NCI-H446 (cell line): ENCODE data around the gene MYBPC1.
"Not testable (repeated sequence)": the region's sequence is repeated elsewhere in the genome, so short reads cannot be mapped to it uniquely, and the experiment has no call there.

ENCODE experiments used
- DNase-seq, 2 experiments: peaks; one replicate each; lab custom pipeline; 2025; lab: John Stamatoyannopoulos, UW

The MYBPC1 gene, protein sequence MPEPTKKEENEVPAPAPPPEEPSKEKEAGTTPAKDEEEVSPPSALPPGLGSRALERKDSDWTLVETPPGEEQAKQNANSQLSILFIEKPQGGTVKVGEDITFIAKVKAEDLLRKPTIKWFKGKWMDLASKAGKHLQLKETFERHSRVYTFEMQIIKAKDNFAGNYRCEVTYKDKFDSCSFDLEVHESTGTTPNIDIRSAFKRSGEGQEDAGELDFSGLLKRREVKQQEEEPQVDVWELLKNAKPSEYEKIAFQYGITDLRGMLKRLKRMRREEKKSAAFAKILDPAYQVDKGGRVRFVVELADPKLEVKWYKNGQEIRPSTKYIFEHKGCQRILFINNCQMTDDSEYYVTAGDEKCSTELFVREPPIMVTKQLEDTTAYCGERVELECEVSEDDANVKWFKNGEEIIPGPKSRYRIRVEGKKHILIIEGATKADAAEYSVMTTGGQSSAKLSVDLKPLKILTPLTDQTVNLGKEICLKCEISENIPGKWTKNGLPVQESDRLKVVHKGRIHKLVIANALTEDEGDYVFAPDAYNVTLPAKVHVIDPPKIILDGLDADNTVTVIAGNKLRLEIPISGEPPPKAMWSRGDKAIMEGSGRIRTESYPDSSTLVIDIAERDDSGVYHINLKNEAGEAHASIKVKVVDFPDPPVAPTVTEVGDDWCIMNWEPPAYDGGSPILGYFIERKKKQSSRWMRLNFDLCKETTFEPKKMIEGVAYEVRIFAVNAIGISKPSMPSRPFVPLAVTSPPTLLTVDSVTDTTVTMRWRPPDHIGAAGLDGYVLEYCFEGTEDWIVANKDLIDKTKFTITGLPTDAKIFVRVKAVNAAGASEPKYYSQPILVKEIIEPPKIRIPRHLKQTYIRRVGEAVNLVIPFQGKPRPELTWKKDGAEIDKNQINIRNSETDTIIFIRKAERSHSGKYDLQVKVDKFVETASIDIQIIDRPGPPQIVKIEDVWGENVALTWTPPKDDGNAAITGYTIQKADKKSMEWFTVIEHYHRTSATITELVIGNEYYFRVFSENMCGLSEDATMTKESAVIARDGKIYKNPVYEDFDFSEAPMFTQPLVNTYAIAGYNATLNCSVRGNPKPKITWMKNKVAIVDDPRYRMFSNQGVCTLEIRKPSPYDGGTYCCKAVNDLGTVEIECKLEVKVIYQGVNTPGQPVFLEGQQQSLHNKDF

DNA sequence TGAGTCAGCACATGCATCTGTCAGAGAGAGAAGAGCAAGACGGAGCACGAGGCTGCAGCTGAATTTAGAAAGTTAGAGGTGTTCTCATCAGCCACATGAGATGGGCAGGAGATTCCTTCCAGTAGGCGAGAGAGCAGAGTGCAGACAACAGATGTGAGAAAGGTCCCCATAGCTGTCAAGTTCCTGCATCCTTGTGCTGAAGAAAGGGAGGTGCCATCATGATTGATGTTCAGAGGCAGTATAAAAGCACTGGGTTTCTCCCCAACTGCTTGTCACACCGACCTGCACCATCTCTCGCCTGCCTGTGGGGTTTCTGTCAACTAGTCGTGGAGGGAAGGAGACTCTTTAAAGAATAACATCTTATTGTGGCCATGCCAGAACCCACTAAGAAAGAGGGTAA, at the start of gene MYBPC1:
Gene MYBPC1 (plus strand): TSS at position 272 of the 400 bp plus-strand sequence. CDS start 100 bp downstream, at position 372.
- peak in 1 of 2 experiments; percentile 33 for DNase-seq

DNA sequence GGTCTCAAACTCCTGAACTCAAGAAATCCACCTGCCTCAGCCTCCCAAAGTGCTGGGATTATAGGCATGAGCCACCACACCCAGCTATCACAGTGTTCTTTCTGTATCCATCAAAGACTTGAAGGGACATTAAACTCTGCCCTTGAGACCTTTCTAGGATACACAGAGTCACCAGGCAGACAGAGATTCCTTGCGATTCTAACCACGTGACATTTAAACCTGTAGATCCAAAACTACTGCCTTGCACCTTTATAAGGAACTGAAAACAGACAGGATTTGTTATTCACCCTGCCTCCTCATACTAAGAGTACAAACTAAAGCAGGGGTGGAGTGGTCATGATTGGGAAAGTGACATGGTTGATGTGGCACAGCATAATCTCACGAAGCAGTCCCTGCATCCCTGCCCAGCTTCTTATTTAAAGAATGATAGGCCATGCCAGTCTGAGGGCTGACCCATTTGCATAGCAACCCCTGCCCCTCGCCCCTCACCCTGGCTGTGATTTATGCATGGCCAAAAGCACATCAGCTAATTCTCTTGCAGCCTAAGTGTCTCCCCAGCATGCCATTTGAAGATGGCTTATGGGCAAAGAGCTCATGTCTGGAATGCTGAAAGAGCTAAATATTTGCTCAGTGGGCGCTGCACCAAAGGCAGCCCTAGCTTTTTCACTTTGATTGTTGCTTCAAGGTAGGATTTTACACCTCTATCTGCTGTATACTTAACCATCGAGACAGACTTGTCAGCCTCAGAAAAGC, 43.2 kb upstream of the MYBPC1 start:
- DNase-seq, result no peak

DNA sequence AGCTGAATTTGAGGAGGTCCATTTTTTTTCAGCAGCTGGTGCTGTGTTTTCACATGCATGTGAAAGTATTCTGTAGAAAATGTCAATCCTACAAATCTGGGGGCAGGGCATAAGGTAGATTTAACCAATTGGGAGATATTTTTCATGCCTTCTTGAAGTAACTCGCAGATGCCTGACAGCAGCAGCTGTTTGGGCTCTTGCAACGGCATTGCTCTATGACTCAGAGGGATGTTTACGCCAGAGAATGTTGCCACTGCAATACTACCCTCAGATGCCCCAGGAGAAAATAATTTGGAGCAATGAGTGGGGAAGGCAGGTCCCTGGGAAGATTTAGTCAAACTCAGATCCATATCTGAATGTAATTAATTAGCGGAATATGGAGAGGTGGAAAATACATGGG, 42.5 kb upstream of the MYBPC1 start:
- peak; percentile 24 to 62 for DNase-seq

DNA sequence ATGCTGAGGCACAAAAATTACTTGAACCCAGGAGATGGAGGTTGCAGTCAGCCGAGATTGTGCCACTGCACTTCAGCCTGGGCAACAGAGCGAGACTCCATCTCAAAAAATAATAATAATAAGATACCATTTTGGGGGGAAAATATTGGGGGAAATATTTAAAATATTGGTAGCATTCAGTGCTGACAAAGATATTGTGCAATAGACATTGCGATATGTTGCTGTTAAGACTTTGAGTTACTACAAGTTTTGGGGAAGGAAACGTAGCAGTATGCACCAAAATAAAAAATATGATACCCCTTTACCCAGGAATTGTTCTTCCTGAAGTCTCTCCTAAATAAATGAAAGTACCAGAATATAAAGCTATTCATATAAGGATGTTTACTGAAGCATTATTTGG, 37.7 kb upstream of the MYBPC1 start:
- DNase-seq, result no peak

DNA sequence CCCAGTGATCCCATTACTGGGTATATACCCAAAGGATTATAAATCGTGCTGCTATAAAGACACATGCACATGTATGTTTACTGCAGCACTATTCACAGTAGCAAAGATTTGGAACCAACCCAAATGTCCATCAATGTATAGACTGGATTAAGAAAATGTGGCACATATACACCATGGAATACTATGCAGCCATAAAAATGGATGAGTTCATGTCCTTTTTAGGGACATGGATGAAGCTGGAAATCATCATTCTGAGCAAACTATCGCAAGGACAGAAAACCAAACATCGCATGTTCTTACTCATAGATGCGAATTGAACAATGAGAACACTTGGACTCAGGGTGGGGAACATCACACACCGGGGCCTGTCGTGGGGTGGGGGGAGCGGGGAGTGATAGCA, 36.0 kb upstream of the MYBPC1 start:
- DNase-seq, result not testable (repeated sequence)

DNA sequence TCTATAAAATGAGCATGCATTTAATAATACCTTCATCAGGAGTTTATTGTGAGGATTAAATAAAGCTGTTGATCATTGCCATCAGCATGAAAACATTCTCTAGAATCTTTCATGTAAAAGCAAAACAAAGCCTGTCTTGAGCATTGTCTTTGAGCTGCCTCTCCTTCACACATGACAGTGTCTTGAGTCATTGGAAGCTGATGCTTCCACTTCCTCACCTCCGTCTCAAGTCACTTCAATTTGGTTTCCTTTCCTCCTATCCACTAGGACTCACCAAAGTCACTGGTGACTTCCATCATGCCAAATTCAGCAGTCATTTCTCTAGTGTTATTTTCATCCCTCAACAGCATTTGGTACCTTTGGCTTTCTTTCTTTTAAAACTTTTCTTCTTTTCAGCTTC, 31.6 kb upstream of the MYBPC1 start:
- DNase-seq, result no peak

DNA sequence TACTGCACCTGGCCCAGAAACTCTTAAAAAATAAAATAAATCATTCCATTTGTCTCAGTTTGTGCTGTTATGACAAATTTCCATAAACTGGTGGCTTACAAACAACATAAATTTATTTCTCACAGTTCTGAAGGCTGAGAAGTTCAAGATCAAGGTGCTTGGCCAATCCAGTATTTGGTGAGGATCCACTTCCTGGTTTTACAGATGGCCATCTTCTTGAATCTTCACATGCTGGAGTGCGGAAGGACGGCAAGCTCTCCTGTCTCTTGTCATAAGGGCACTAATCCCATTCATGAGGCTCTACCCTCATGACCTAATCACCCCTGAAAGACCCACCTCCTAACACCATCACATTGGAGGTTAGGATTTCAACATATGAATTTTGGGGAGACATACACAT, 29.9 kb upstream of the MYBPC1 start:
- peak in 1 of 2 experiments; percentile 17 for DNase-seq

DNA sequence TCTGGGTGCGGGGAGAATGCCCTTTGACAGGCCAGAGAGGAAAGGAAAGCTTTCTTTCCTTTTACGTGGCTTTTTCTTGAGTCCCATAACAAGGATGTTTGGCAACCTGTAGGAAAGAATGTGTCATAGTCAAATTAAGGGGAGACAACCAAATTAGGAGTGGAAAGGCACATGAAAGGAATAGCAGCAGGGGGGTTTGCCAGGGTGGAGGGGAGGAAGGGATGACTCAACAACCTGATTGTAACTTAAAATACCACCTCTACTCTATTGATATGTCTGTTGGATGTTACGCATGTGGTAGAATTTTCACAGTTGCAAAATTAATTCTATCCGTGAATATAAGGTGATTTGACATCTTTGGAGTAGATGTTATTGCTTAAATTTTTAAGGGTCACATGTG, 28.5 kb upstream of the MYBPC1 start:
- DNase-seq, result no peak

DNA sequence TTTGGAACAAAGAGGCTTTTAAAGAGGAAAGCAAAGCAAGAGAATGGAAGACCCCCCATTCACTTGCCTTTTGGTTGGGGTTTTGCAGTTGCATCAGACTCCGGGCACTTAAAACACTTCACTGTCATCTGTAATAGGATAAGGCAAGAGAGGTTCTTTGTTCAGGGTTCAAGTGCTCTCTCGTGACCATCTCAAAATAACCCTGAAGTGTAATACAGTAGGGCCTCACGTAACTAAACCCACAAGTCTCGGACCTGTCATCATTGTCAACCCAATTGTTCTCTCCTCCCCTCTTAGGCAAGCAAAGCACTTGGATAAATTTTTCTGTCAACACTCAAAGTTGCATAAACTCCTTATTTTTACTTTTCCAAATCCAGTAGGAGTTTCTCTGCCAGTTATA, 26.9 kb upstream of the MYBPC1 start:
- no peak for DNase-seq

DNA sequence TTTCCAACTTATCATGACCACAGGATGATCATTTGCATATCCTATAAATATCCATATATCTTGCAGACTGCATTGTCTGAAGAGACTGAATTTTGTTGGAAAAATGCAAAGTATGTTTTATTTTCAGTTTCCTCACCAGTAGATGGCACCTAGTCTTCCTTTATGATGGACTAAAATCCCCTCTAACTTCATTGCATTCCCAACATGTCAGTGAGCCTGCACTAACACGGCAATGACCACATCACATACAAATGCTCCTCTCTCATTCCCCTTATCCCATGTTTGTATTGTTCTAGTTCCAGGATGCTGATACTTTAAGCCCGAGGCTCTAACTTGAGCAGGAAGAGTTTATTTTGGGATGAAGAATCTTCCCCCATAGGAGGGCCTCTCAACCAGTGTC, 24.7 kb upstream of the MYBPC1 start:
- peak; percentile 49 to 76 for DNase-seq

DNA sequence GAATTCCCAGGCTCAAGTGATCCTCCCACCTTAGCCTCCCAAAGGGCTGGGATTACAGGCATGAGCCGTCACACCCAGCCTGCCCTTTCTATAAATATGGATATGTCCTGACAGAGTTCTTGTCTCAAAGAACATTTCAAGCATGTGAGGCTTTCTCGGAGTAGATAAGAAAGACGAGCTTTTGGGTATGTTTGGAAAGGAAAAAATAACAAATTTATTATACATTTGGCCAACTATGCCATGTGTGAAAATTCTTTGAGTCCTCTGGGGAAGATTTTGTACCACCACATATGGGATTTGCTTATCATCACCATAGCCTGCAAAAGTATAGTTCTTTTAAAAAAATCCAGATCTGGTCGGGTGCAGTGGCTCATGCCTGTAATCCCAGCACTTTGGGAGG, 23.7 kb upstream of the MYBPC1 start:
- DNase-seq, result no peak

DNA sequence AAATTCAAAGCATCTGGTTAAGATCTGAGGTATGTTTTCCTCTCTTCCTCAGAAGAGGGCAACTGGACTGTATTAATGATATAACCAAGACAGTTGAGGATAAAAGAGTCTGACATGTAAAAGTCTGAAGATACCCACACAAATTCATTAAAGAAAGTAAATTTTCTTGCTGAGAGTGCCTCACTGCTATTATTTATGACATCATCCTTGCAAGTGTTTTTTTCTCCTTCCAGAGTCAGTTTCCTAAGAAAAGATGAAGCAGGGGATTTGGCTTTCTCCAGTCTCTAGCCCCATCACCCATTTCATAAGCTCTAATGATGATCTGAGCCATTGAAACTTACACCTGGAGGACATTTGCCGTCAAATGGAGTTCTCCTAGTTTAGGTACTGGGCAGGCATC, 21.0 kb upstream of the MYBPC1 start:
- no peak for DNase-seq

DNA sequence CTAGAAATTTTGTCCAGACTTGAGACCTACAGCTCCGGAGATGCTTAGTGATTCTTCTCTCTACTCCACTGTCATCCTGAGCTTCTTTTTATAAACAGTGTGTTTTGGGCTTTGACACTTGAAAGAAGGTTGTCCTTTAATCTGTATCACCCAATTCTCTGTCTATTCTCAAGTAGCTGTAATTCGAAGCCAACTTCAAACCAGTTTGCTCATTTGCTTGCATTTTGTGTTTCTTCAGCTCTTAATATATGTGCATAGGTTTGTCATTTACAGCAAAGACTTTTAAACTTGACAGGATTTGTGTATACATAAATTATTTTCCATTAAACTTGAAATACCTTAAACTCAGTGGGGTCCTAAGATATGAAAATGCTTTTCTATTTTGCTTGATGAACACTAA, 16.4 kb upstream of the MYBPC1 start:
- DNase-seq, result no peak

DNA sequence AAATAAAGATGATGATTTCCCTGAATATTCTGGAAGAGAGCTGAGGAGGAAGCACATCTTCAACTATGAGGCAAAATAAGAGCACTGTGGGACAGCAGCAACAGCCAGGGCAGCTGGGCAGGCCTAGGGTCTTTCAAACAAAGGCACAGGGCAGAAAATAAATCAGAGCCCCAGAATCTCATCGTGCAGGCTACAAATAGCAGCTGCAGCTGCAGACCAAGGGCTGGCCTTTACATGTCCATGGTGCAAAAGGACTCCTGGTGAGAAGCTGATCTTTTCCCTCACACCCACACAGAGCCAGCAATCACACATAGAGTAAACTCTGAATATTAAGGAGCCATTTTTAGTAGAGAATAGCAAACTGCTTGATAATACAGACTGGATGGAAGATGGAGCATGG, 13.6 kb upstream of the MYBPC1 start:
- DNase-seq, result no peak

DNA sequence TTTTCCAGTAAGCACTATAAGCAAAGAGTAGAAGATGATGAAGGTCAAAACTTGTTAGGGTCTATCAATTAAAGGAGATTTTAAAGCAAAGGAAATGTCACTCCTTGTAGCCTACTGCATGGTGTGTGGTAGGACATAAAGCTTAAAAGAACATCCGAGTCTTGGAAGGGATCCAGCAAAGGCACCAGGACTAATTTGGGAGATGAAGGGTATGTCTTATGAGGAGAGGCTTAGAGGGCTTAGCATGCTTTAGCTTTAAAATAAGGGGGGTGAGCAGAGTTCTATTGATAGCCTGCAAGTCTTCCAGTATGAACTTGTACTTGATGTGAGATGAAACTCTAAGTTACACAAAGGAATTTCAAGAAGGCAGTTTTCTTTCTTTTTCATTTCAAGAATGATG, 11.8 kb upstream of the MYBPC1 start:
- no peak for DNase-seq

DNA sequence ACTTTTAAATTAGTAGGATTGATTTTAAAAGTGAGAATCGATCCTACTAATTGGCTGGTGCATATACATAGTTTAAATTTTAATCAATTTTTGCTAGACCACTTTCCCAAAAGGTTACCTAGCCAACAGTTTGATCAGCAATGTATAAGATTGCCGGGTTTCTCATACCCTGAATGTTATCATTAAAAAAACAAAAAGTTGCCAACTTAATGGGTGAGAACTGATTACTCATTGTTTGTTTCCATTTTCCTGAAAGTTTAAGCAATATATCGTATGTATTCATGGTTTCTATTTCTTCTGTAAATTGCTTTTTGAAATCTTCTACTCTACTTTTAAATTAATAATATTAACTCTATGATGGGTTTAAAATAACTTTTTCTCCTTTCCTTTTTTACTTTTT, 4.4 kb upstream of the MYBPC1 start:
- DNase-seq, result no peak

DNA sequence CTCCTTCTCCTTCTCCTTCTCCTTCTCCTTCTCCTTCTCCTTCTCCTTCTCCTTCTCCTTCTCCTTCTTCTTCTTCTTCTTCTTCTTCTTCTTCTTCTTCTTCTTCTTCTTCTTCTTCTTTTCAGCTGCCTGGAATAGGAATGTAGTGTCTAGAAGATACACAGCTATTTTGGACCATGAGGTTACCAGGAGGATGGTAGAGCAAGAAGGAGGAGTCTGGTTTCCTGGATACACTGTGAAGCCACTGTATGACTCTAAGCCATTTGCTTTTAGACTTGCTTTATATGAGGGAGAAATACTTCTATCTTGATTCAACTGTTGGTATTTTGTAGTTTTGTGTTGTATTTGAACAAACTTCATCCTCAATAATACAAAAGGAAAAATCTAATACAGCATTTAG, 3.0 kb upstream of the MYBPC1 start:
- DNase-seq, result no peak

DNA sequence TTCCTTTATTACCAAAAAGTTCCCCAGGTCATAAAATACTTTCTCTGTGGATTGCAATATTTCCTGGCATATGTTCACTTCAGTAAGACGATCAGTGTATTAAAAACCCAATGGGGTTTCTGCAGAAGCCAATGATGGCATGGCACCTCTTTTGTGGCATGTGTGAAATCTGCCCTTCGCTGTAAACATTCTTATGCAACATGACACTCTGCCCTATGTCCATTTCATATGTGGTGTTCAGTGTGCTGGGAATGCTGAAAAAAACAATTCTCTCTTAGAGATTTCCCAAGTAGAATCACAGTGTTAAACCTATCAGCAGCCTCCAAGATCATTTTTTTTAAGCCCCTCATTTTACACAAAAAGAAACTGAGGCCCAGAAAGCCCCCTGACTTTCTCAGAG, 2.3 kb upstream of the MYBPC1 start:
- DNase-seq, result no peak

DNA sequence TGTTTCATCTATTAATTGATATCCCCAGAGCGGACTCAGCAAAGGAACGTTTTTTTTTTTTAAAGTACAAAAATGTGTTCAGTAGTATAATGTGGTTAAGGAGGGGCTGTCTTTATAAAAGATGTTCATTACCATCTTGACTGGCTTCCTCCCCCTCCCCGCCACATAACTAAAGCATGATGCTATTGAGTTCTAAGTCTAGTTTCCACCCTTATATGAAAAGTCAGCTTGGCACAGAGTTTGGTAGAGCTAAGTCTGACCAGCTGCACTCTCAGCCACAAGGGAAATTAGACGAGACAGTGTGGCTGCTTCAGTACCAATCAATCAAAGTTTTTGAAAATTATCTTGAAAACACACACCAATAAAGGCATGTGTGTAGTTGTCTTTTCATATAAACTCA, 1.9 kb upstream of the MYBPC1 start:
- peak in 1 of 2 experiments; percentile 44 for DNase-seq

DNA sequence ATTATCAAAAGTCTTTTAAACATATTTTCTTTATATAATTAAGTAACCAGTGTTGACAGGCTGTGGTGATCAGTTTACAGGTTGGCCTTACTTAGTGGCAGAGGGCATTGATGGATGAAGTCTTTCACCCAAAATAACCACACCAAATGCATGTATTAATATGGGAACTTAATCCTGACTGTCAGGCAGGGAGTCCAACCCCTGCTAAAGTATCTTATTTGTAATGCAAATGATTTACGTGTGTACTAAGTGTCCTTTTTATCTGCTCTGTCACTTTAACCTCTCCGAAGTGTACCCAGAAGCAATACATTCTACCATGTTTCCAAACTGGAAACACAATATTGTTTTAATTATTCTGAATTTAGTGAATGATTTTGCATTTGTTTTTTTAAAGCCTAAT, 1.4 kb downstream of the MYBPC1 start:
- no peak for DNase-seq

DNA sequence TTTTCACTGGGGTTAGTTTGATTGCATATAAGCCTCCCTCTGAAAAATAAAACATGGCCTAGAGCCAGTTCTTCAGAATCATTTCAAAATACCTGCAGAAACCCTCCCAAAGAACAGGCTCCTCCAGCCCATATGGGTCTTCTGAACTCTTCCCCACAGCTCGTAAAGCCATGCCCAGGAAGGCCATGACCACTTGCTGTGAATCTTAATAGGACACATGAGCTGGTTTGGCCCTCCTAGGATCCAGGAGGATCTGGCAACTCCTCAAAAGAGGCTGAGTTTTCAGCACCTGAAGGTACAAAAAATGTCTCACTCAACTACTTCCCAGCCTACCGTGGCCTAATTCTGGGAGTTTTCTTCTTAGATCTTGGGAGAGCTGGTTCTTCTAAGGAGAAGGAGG, 2.4 kb downstream of the MYBPC1 start:
- DNase-seq, result no peak

DNA sequence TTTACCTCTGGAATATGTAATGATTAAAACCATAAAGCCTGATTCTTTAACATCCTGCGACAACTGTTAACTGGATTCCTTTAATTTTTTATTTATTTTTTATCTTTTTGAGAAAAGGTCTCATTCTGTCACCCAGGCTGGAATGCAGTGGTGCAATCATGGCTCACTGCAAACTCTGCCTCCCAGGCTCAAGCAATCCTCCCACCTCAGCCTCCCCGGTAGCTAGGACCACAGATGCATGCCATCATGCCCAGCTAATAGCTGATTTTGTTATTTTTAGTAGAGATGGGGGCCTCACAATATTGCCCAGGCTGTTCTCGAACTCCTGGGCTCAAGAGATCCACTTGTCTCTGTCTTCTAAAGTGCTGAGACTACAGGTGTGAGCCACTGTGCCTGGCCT, 3.7 kb downstream of the MYBPC1 start:
- DNase-seq, result no peak
